Measurements from ENCODE around the gene HIVEP2. TPM values are rescaled to one million over a fixed set of nuclear protein-coding genes. Genes with fewer than 3 reads are reported as not detected.

HIVEP2 gene
- total and polyA plus RNA-seq, 2 donors, result 7.6 to 17.0 TPM

- WGBS, result 38% methylated on average over 4 of the region's 4 CpGs
- Histone ChIP-seq H3K36me3 (ENCODE audit: insufficient read depth) (no peaks in the 10 kb centered on the region), H3K4me3 (ENCODE audit: low read depth, low read length) (no peak overlapping the region), H3K4me1 (ENCODE audit: insufficient read depth) (peaks cover 2% of the 10 kb centered on the region), H3K27ac (ENCODE audit: low read depth) (no peak overlapping the region)
- no peak for DNase-seq (ENCODE audit: extremely low spot score)
Observed at GRCh38 chr6:142886431-142887170, 58.4 kb downstream of the HIVEP2 start.

DNA sequence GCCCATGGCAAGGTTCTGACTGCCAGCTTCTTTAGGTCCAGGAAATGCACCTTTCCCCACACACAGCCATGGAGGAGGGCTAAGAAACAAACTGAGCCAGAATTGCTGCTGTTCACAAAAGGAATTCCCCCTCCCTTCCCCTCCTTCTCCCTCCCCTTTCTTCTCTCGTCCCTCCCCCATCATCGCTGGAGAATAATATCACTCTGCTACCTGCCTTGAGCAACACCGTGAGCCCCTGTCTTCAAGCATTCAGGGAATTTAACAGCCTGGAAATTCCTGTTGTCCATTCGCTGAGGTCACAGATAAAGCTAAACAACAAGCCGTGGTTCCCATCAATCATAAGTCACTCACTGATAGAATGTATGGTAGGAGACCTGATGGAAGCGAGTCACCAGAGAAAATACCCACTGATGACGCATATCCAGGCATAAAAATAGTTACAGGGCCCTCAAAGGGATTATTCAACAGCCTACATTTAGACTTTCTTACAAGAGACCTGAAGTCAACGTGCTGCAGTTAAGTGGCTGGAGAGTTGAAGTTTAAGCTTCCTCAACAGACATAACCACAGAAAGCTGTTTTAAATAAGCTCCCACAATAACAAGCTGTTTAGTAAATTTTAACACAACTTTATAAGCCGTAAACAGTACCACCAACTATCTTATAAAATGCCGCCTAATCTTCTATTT lies 59.7 kb downstream of the HIVEP2 start:
- peak; percentile 64 for DNase-seq (ENCODE audit: extremely low spot score)
- no peaks in the 10 kb centered on the region for H3K36me3 ChIP-seq (ENCODE audit: insufficient read depth)
- 22% methylated on average over 10 of the region's 10 CpGs for WGBS
- H3K27ac ChIP-seq (ENCODE audit: low read depth), result peak overlapping the region; percentile 14
- H3K4me1 ChIP-seq (ENCODE audit: insufficient read depth), result no peaks in the 10 kb centered on the region
- H3K4me3 ChIP-seq (ENCODE audit: low read depth, low read length), result peak overlapping the region; percentile 14

- no peak overlapping the region for H3K27ac ChIP-seq (ENCODE audit: low read depth)
Observed at GRCh38 chr6:142884214-142885035, 60.6 kb downstream of the HIVEP2 start.

GRCh38 chr6:142883011-142883410 lies 62.0 kb downstream of the HIVEP2 start:
- DNase-seq (ENCODE audit: extremely low spot score), result no peak
- WGBS, result 64% methylated on average over 3 of the region's 3 CpGs
- no peak overlapping the region for H3K4me3 ChIP-seq (ENCODE audit: low read depth, low read length)
- no peak overlapping the region for H3K27ac ChIP-seq (ENCODE audit: low read depth)
- H3K4me1 ChIP-seq (ENCODE audit: insufficient read depth), result no peaks in the 10 kb centered on the region
- no peaks in the 10 kb centered on the region for H3K36me3 ChIP-seq (ENCODE audit: insufficient read depth)

More at GRCh38 chr6:142884214-142885035, 60.6 kb downstream of the HIVEP2 start:
- Histone ChIP-seq H3K4me3 (ENCODE audit: low read depth, low read length) (no peak overlapping the region), H3K4me1 (ENCODE audit: insufficient read depth) (no peaks in the 10 kb centered on the region), H3K36me3 (ENCODE audit: insufficient read depth) (no peaks in the 10 kb centered on the region)
- WGBS, result 55% methylated on average over 8 of the region's 8 CpGs
- DNase-seq (ENCODE audit: extremely low spot score), result no peak

- 78% methylated on average over 3 of the region's 3 CpGs for WGBS
- no peaks in the 10 kb centered on the region for H3K4me1 ChIP-seq (ENCODE audit: insufficient read depth)
- H3K27ac ChIP-seq (ENCODE audit: low read depth), result no peak overlapping the region
- no peaks in the 10 kb centered on the region for H3K36me3 ChIP-seq (ENCODE audit: insufficient read depth)
- no peak overlapping the region for H3K4me3 ChIP-seq (ENCODE audit: low read depth, low read length)
- no peak for DNase-seq (ENCODE audit: extremely low spot score)
Observed at GRCh38 chr6:142881761-142882160, 63.2 kb downstream of the HIVEP2 start.

DNA sequence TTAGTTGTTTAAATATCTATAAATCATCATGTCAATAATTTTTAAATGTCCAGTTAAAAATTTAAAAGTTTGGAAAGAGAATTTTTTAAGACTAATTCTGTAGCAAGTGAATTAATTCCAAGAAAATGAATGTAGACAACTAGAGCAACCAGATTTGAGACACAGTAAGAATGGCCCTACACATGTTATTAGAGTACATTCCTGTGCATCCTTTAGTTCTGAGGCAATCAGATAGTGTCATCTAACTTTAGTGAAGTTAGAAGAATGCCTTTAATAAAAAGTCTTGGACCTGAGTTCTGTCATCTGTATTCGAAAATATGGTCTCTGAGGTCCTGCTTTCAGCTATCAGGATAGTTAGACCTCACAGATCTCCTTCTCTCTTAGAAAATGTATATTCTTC lies 63.7 kb downstream of the HIVEP2 start:
- WGBS, result 95% methylated on average over 1 of the region's 1 CpG
- no peak for DNase-seq (ENCODE audit: extremely low spot score)
- no peaks in the 10 kb centered on the region for H3K36me3 ChIP-seq (ENCODE audit: insufficient read depth)
- no peak overlapping the region for H3K27ac ChIP-seq (ENCODE audit: low read depth)
- no peak overlapping the region for H3K4me3 ChIP-seq (ENCODE audit: low read depth, low read length)
- H3K4me1 ChIP-seq (ENCODE audit: insufficient read depth), result no peaks in the 10 kb centered on the region

GRCh38 chr6:142880201-142880600 lies 64.8 kb downstream of the HIVEP2 start:
- H3K4me3 ChIP-seq (ENCODE audit: low read depth, low read length), result no peak overlapping the region
- 97% methylated on average over 2 of the region's 2 CpGs for WGBS
- H3K27ac ChIP-seq (ENCODE audit: low read depth), result no peak overlapping the region
- no peaks in the 10 kb centered on the region for H3K4me1 ChIP-seq (ENCODE audit: insufficient read depth)
- no peak for DNase-seq (ENCODE audit: extremely low spot score)
- no peaks in the 10 kb centered on the region for H3K36me3 ChIP-seq (ENCODE audit: insufficient read depth)

DNA sequence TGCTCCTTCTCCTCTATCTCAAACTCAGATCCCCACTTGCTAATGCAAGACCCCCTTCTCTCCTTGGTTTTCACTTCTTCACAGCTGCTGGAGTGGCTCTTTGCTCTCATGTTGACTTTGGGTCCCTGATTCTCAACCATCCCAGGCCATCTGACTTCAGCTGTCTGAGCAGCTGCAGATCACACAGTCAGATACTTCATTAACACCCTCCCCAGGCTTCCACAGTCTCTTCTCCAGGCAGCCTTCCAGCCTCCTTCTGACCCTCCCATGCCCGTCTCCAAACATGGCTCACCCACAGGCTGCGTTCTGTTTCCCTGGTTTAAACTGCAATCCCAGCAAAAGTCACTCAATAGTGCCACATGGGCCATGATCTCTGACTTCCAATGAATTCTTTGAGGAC lies 65.4 kb downstream of the HIVEP2 start:
- 96% methylated on average over 2 of the region's 2 CpGs for WGBS
- Histone ChIP-seq H3K4me3 (ENCODE audit: low read depth, low read length) (no peak overlapping the region), H3K4me1 (ENCODE audit: insufficient read depth) (no peaks in the 10 kb centered on the region), H3K36me3 (ENCODE audit: insufficient read depth) (no peaks in the 10 kb centered on the region), H3K27ac (ENCODE audit: low read depth) (no peak overlapping the region)
- DNase-seq (ENCODE audit: extremely low spot score), result no peak

DNA sequence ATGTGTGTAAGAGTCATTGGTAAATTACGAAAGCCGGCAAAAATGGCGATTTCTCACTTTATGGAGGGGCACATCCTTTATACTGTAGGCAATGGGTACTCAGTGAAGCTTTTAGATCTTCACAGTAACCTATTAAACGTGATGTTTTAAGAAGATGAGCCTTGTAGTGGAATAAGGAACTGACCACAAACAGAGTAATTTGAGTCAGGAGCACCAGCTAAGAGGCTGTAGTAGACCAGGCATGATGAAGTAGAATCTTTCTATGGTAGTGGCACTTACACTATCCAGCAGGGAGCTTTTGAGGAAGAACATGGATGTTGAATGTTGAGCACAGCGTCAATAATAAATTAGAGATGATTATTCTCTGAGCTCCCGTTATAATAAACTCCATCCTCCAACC lies 65.9 kb downstream of the HIVEP2 start:
- Histone ChIP-seq H3K27ac (ENCODE audit: low read depth) (no peak overlapping the region), H3K36me3 (ENCODE audit: insufficient read depth) (no peaks in the 10 kb centered on the region), H3K4me3 (ENCODE audit: low read depth, low read length) (no peak overlapping the region), H3K4me1 (ENCODE audit: insufficient read depth) (no peaks in the 10 kb centered on the region)
- no peak for DNase-seq (ENCODE audit: extremely low spot score)
- 87% methylated on average over 6 of the region's 6 CpGs for WGBS

DNA sequence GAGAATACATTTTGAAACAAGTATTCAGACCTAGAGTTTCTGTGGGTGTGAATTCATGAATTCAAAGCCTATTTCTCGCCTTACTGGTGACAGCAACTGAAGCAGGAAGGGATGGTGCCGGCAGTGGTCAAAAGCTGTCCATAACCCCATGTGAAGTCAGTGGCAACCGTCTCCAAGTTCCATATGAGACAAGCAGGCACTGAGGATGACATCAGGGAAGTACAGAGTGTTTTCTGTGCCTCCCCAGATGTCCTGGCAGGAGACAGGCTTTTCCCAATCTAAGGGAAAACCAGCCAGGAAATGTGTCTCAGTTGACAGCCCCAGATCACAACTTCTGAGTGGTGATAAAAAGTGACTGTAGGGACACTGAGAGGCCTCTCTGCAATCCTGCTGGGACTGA lies 66.6 kb downstream of the HIVEP2 start:
- Histone ChIP-seq H3K27ac (ENCODE audit: low read depth) (no peak overlapping the region), H3K36me3 (ENCODE audit: insufficient read depth) (no peaks in the 10 kb centered on the region), H3K4me1 (ENCODE audit: insufficient read depth) (no peaks in the 10 kb centered on the region), H3K4me3 (ENCODE audit: low read depth, low read length) (no peak overlapping the region)
- 90% methylated on average over 3 of the region's 3 CpGs for WGBS
- no peak for DNase-seq (ENCODE audit: extremely low spot score)

GRCh38 chr6:142874676-142875075 lies 70.3 kb downstream of the HIVEP2 start:
- 28% methylated on average over 1 of the region's 1 CpG for WGBS
- Histone ChIP-seq H3K4me3 (ENCODE audit: low read depth, low read length) (no peak overlapping the region), H3K36me3 (ENCODE audit: insufficient read depth) (no peaks in the 10 kb centered on the region), H3K4me1 (ENCODE audit: insufficient read depth) (no peaks in the 10 kb centered on the region), H3K27ac (ENCODE audit: low read depth) (no peak overlapping the region)
- DNase-seq (ENCODE audit: extremely low spot score), result no peak

DNA sequence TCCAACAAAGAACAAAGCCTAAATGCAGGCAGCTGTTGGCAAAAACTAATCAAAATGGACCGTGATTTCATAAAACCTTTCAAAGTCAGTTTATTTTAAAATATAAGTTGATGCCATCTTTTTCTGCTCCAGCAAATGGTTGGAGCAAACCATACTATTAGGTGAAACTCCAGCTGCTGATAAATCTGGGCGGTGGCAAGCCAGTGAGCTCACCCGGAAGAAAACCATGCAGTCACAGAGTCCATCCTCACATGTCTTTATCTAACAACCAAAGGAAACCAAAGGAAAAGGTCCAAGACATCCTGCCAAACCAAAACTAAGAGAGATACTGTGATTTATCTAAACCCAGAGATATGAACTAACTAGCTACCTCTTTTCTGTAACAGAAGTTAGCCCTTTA lies 72.6 kb downstream of the HIVEP2 start:
- Histone ChIP-seq H3K4me3 (ENCODE audit: low read depth, low read length) (no peak overlapping the region), H3K4me1 (ENCODE audit: insufficient read depth) (no peaks in the 10 kb centered on the region), H3K36me3 (ENCODE audit: insufficient read depth) (no peaks in the 10 kb centered on the region), H3K27ac (ENCODE audit: low read depth) (no peak overlapping the region)
- DNase-seq (ENCODE audit: extremely low spot score), result no peak
- WGBS, result 59% methylated on average over 3 of the region's 3 CpGs

GRCh38 chr6:142871910-142872331 lies 73.1 kb downstream of the HIVEP2 start:
- Histone ChIP-seq H3K27ac (ENCODE audit: low read depth) (no peak overlapping the region), H3K4me3 (ENCODE audit: low read depth, low read length) (no peak overlapping the region), H3K36me3 (ENCODE audit: insufficient read depth) (no peaks in the 10 kb centered on the region), H3K4me1 (ENCODE audit: insufficient read depth) (no peaks in the 10 kb centered on the region)
- 52% methylated on average over 4 of the region's 4 CpGs for whole genome bisulfite sequencing
- DNase-seq (ENCODE audit: extremely low spot score), result no peak

Measured in urinary bladder (tissue), 4 donors.